AG10803 (cell line): Measurements from ENCODE around the gene FAM72C.
"Not testable (repeated sequence)": the region's sequence is repeated elsewhere in the genome, so short reads cannot be mapped to it uniquely, and the experiment has no call there.

Experiments
- DNase-seq: peaks from one replicate; pipeline ENCODE4 v3.0.0; 2010; ENCODE audit warnings: low read depth
- H3K4me3 ChIP-seq: 2 replicates; pipeline ENCODE4 v1.5.1; 2011; ENCODE audit warnings: mild to moderate bottlenecking, low read length, control low read depth

Gene FAM72C

DNA sequence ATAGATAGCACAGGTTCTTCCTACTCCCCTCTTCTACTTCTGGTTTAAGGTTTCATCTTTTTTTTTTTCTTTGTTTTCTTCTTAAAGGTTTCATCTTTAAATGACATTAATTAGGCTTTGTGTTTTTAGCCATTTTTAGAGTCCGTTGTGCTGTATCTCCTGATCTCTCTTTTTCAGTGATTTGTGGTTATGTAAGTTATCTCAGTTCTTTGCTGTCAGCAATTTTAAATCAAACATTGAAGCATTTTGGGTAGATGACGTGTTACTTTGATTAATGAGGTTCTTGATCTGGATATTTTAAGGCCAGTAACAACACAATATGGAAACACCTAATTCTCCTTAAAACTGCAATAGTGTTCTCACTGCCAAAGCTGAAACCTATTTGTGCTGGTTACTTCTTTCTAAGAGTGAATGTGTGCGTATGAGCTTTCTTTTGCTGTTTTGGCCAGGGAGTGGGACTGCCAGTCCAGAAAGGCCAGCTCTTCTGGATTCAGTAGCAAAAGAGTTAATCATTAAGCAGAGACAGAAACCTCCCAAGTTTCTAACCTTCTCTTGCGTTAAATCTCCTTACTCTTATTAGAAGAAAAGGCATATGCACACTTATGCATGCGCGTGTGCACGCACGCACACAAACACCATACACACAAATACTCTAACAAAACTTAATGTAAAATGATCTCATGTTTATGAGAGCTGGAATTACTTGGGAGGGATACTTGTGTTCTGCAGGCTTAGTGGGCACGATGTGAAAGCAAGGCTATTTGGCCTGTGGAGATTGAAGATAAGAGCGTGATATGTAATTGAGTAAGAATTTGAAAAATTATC, 17.0 kb upstream of the FAM72C start:
- not testable (repeated sequence) for DNase-seq, H3K4me3 ChIP-seq

DNA sequence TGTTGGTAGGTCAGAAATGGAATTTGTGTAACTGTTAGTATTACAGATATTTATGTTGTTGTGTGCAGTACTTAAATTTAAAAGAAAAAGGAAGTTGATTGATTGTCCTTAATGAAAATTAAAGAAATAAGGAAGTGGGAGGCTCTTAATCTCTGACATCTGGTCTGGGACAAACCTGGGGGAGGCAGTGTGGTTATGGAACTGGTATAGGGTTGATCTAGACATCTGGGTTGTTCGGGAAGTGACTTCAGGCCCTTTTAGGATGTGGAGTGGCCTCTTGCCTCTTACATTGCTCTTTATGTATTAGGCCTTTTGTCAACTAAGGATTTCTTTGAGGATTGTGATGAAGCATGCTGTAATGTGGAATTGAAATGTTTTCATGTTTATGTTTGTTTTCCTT, 16.1 kb upstream of the FAM72C start:
- not testable (repeated sequence) for DNase-seq, H3K4me3 ChIP-seq

DNA sequence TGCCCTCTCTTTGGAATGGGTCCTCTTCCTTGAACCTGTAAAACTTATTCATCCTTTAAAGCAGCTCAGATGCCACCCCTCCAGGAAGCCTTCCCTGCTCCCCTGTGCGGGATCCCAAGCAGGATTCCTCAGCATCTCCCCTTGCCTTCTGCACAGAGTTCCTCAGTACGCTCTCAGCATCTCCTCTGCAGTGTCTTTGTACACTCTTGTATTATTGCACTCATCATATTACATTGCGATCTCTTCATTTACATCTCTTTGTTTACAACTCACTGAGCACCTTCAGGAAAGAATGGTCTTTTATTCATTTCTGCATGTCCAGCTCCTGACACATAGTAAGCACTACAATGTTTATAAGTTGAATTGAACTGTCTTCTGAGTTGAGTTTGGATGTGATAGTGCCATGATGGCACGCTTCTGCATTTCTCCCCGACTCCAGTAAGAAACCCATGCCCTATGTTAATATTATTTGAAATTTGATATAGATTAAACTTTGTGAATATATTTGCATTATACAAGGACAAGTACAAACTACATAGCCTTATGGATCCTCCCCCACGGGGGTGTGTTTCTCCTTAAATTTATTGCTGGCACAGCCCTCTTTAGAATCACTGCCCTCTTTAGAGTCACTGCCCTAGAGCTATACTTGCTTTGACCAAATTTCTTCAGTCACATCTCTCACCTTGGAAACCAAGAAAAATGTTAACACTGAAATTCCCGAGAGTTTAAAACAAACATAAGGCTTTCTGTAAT, 13.1 kb upstream of the FAM72C start:
- H3K4me3 ChIP-seq, DNase-seq: not testable (repeated sequence)

DNA sequence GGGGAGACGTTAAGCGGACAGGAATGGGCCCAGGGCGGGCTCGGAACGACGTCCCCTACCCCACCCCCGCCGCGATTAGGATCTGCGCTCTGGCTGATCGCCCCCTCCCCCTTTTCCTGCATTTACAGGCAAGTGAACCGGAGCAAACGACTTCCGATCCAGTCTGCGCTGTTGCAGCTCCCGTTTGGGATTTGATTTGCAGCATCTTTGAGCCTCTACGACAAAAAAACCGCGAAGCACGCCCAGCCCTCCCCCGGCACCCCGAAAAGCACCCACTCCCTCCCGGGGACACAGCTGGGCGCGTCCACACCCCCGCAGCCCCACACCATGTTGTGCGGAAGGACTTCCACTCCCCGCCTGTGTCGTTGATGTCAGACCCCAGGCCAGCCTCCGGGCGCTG, 2.6 kb upstream of the FAM72C start:
- H3K4me3 ChIP-seq: peak overlapping the region; percentile 55
- peak; percentile 1 for DNase-seq

DNA sequence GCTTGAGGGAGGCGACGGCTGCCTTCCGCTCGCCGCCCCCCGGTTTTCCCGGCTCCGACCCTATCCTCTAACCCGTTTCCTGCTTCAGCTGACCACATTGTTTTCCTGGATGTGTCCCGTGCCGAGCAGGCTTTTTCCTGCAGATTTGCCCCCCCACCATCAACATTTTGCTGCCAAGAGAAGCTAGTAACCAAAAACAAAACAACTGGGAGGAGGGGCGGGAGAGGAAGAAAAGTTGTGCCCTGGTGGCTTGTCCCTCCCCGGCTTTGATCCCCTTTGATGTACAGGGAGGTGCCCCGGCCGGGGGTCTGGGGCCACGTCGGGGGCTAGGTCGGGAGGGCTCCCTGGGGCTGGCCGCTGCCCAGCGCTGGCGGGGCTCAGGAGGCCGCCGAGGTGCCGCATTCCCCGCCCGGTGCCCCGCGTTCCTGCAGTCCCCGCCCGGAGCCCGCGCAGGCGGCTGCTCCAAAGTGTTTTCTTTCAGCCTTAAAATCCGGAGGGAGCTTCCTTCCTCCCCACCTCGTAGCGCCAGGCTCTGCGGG, 2.2 kb upstream of the FAM72C start:
- H3K4me3 ChIP-seq: peak overlapping the region; percentile 48
- DNase-seq: not testable (repeated sequence)

DNA sequence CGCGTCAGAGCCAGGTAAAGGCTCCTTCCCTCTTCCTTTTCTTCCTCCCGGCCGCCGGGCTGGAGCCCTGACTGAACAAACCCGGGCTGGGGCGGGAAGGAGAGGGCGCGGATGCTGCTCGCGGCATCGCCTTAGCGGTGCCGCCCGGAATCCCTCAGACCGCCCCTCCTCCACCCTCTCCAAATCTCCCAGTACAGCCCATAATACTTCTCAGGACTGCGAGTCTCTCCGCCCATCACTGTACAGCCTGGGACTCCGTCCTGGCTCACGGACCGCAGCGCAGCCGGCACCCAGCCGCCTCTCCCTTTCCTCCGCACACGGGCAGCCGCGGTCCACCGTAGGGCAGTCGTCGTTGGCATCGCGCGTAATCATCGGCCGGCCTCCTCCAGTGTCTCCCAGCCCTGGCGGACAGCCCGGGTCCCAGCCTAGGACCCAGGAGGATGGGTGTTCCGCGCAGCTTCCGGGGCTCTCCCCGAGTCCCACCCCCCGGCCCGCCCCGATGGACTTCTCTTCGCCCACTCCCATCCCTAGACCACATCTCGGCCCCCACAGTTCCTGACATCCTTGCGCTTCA, 1.1 kb upstream of the FAM72C start:
- not testable (repeated sequence) for H3K4me3 ChIP-seq, DNase-seq

DNA sequence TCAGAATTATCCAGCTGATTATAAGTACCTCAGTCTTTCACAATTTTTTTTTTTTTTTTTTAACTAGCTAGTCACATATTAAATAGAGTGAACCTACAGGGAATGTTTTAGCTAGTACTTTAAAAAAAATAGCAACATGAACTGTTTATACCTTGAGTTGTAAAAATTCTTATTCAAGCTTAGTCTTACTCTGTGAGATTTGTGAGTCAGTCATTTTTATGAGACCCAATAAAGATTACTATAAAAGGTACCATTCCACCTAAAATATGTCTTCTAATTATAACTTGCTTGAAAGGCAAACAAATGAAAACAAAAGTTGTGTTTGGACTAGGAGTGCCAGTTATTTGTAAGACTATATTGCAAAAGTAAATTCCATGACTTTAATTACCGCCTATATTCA, 5.9 kb downstream of the FAM72C start:
- DNase-seq, H3K4me3 ChIP-seq: not testable (repeated sequence)

DNA sequence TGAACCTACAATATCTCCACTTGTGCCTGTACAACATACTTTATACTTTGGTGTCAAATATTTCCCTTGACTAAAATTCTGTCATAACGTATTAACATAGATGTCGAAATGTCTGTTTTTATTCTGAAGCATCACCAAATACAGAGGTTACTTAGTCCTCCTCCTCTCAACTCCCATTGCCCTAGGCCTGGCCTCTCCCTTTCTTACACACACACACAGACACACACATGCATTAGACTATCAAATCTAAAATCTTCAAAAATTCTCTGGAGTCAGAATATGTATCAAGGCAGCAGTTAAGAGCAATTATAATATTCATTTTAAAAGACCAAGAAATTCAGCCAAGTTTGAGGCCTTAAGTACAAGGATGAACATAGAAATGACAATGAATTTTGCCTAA, 7.5 kb downstream of the FAM72C start:
- H3K4me3 ChIP-seq, DNase-seq: not testable (repeated sequence)

DNA sequence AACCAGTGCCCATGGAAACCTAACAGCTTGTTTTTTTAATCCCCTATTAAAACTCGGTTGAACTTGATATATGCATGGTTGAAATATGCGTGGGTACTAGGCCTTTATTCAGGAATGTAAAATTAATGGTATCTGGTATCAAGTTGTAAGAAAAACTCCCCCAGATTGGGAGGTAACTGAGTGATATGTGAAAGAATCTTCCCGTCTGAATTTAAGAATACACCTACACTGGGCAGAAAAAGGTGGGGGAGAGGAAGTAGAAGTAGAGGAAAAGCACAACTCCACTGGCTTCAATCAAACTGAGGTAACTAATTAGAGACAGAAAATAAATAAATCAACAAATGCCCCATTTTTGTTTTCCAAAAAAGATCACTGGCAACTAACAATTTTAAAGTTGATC, 15.9 kb downstream of the FAM72C start:
- DNase-seq, H3K4me3 ChIP-seq: not testable (repeated sequence)

DNA sequence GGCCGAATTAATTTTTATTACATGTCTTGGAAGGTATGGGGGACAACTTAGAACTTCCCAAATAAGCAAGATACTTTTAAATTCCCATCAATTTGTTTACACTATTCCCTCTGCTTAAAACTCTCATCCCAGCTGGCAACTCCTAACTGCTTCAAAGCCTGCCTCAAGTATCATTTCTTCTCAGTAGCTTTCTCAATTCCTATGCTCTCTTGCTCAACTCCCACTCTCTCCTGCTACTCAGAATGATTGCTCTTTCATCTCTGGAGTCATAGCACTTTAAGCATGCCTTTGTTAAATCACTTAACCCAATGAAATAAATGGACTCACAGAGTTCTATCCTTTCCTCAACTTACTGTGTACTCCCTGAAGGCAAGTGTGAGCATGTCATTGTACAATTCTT, 18.9 kb downstream of the FAM72C start:
- H3K4me3 ChIP-seq, DNase-seq: not testable (repeated sequence)

DNA sequence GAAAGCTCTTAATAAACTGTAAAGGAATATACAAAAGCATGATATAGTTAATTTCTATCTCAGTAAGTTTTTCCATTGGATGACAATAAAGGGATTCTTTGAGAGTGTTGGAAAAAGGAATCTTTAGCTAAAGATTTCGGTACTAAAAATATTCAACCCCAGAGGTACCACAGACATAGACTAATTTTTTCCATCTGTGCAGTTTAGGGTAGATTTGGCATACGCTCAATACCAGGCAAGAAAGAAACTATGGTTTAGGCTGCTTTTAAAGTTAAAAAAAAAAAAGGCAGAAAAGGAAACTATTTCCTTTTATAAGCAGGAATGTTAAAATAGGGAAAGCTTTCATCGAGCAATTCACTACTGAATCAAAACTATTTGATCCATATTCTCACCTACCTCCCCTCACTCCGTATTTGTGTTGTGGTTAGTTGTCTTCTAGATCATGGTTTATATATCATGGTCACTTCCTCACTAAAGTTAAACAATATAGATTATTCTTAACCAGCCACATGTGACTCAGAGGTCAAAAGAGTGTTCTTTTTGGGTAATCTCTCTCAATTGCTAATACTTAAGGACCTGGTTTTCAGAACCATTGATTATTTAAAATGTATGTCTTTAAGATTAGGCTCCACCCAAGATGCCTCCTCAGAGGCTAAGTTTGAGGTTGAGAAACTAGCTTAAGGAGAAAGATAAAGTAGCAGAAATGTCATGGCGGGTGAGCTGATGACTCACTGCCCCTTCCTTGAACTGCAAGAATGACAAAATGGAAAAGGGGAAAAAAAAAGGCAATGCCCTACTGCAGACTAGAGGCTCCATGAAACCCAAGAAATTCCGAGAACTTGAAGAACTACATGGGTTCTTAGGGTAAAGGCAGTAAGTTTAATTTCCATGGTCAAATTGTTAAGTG, 20.0 kb downstream of the FAM72C start:
- not testable (repeated sequence) for H3K4me3 ChIP-seq, DNase-seq

DNA sequence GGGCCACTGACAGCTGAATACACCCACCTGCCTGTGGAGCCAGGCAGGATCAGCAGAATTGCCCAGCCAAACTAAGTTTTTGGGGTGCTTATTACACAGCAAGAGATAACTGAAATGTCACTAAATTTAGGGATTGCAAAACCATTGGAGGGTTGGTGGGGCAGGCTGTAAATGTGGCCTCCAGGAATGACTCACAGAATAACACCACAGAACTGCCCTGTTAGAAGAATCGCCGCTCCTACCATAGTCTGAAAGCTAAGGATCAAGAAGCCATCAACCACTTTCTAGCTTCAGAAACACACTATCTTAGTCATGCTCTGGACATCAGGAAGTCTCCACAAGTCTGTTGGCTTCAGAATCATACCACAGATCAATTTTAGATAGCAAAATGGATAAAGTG, 24.0 kb downstream of the FAM72C start:
- not testable (repeated sequence) for DNase-seq, H3K4me3 ChIP-seq

DNA sequence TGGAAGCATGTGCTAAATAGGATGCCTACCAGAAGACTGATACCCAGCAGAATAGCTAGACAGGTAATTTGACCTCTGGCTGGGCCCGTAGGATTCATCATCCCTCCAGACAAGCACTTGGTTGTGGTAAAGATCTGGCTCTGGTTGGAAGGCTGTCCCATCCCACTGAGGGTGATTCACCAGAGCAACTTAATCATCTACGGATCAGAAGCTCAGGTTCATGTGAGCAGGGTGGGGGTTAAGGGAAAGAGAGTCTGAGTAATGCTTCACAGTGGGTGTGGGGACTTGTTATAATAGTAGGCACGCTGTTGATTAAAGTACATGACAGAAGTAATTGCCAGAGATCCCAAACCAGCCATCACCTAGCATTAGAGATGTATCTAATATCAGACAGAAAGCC, 26.5 kb downstream of the FAM72C start:
- H3K4me3 ChIP-seq, DNase-seq: not testable (repeated sequence)

DNA sequence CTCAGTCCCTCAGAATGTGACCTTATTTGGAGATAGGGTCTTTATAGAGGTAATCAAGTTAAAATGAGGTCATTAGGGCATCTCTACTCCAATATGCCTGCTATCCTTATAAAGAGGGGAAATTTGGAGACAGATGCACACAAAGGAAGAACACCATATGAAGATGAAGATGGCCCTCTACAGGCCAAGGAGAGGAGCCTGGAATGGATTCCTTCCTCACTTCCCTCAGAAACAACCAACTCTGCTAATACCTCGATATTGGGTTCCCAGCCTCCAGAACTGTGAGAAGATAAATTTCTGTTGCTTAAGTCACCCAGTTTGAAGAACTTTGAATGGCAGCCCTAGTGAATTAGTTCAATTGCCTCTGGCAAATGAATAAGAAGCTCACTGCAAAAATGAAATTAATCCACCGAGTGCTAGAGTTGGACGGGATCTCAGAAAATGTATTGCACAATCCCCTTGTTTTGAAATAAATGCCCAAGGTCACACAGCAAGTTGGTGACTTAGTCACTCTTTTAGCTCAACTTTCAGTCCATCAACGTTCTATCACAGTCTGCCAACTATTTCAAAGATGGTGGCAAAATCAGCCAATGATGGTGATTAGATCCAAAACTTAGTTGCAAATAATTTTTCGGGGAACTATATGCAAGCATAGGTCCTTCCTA, 27.1 kb downstream of the FAM72C start:
- not testable (repeated sequence) for DNase-seq, H3K4me3 ChIP-seq

DNA sequence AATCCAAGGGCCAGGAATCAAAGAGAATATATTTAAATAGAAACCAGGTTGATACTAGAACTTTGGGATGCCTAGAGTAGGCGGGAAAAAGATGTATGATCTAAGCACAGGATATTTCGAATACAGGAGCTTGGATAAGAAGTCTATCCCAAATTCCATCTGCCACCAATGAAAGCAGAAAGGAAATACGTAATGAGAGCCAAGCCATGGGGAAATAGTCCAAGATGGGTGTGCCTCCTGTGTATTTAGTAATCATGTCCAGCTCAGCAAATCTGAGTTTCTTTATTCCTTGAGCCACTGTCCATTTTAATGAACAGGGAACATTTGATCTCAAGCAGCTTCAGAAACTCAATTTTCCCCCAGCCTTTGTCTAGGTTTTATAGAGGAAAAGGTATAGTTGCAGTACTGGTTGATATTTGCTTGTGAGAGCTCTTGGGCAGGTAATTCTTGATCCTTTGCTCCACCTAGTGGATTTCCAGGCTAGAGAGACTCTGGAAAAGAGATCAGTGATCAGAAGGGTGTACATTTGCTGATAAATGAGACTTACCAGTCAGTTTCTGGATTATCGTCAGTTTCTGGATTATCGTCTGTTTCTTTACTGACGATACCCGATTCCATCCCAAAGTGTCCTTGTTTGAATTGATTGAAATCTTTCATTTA, 28.3 kb downstream of the FAM72C start:
- H3K4me3 ChIP-seq, DNase-seq: not testable (repeated sequence)

DNA sequence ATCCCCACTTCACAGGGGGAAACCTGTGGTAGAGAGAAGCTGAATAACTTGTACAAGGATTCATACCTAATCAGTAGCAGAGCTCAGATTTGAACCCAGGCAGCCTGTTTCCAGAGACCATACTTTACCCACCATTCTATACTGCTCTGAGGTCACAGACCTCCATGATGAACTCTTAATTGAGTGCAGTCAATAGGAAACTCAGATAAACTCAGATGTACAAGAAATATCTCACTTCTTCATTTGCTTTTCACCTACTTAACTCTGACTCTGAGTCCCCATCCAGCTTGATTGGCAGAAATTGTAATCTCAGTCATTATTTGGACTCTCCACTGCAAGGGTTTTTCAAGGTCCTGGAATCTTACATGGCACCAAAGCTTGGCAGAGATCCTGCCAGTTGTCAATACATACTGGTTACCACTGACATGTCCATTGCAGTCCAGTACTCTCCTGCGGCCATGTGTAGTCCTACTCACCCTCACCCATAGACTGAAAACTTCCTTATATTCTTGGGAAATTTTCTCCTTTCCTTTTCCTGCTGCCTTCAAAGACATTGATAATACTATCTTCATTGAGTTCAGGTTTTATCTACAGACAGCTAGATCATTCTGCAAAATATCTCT, 29.4 kb downstream of the FAM72C start:
- H3K4me3 ChIP-seq: not testable (repeated sequence)

DNA sequence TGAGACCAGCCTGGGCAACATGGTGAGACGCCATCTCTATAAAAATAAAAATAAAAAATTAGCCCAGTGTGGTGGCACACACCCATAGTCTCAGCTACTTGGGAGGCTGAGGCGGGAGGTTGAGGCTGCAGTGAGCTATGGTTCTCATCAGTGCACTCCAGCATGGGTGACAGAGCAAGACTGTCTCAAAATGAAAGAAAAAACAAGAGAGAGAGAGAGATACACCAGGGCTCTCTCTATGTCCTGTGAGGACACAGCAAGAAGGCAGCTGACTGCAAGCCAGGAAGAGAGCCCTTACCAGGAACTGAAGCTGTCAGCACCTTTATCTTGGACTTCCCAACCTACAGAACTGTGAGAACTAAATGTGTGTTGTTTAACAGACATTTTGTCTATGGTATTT, 32.1 kb downstream of the FAM72C start:
- not testable (repeated sequence) for H3K4me3 ChIP-seq

More for the DNA sequence above, 29.4 kb downstream of the FAM72C start:
- DNase-seq: not testable (repeated sequence)

DNA sequence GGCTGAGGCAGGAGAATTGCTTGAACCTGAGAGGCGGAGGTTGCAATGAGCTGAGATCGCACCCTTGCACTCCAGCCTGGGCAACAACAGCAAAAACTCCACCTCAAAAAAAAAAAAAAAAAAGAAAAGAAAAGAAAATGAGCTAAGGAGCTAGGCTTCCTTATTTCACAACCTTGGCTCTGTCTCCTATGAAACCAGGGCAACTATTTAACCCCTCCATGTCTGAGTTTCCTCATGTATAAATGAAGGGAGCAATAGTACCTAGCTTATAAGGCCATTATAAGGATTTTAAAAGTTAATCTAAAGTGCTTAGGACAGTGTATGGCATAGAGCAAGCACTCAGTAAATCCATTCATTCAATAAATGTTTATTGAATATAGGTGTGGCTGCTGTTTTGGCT, 32.9 kb downstream of the FAM72C start:
- H3K4me3 ChIP-seq, DNase-seq: not testable (repeated sequence)

More for the DNA sequence above, 32.1 kb downstream of the FAM72C start:
- not testable (repeated sequence) for DNase-seq
